ENCODE measurements around the gene NFASC. TPM values are rescaled to one million over a fixed set of nuclear protein-coding genes. Genes with fewer than 3 reads are reported as not detected.

Gene NFASC
- total RNA-seq, 1 experiment from 2014 or later: 3.1 TPM

- no peak for DNase-seq (ENCODE audit: low spot score)
Measured at GRCh38 chr1:205062895-205063294, 192.2 kb downstream of the NFASC start.

- DNase-seq (ENCODE audit: low spot score): no peak
Measured at GRCh38 chr1:205064301-205064700, 193.6 kb downstream of the NFASC start.

- DNase-seq (ENCODE audit: low spot score): no peak
Measured at GRCh38 chr1:205064741-205065316, 194.2 kb downstream of the NFASC start.

- DNase-seq (ENCODE audit: low spot score): no peak
Measured at GRCh38 chr1:205065666-205066065, 195.0 kb downstream of the NFASC start.

DNA sequence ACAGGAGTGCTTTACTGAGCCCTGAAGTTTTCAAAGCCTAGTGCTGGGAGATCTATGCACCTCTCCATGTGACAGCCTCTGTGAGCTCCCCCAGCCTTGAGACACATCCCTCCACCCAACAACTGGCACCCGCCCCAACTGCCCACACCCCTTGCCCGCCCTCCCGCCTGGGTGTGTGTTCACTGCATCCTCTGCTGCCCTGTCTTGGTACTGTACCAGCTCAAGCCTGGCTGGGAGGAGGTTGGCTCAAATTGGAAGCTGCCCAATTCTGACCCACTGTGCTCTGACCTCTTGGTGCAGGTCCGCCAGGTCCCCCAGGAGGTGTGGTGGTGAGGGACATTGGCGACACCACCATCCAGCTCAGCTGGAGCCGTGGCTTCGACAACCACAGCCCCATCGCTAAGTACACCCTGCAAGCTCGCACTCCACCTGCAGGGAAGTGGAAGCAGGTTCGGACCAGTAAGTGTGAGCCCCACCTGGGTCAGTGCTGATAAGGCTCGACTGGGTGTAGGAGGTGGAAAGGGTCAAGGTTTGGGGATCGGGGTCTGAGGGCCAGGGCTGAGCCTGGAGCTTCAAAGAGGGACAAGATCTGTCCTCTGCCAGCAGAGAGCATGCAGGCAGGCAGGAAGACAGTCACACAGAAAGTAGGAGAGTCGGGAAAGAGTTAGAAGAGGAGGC lies 195.6 kb downstream of the NFASC start:
- no peak for DNase-seq (ENCODE audit: low spot score)

DNA sequence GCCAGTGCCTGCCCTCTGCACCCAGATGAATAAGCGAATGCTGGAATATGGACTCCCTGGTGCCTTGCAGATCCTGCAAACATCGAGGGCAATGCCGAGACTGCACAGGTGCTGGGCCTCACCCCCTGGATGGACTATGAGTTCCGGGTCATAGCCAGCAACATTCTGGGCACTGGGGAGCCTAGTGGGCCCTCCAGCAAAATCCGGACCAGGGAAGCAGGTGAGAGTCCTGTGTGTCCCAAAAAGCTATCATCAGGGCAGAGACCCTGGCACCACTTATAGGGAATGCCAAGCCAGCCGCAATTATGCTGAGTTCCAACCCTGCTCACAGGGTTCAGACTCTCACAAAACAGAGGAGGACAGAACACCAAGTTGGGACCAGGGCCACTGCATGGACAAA lies 196.4 kb downstream of the NFASC start:
- no peak for DNase-seq (ENCODE audit: low spot score)

GRCh38 chr1:205068001-205068400 lies 197.3 kb downstream of the NFASC start:
- DNase-seq (ENCODE audit: low spot score): no peak

DNA sequence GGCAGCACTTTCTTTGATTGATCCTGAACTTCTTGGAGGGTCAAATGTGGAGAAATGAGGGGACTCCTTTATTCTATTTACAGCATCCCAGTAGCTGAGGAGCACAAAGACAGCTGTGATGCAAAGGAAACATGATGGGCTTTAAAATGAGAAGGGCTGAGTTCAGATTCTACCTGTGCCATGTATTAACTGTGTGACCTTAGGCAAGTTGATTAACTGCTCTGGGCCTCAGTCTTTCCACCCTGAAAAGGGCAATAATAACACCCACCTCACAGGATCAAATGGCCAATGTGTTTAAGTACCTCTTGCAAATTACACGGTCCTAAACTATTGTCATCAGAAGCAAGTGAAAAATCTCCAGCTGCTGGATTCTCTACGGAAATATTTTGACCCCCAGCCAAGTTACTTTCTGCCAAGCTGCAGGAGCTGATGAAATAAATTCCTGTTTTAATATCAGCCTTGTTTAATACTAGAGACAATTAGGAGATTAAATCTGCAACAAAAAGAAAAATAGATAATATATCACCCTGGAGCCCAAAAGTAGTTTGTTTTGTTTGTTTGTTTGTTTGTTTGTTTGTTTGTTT lies 197.9 kb downstream of the NFASC start:
- DNase-seq (ENCODE audit: low spot score): no peak

DNA sequence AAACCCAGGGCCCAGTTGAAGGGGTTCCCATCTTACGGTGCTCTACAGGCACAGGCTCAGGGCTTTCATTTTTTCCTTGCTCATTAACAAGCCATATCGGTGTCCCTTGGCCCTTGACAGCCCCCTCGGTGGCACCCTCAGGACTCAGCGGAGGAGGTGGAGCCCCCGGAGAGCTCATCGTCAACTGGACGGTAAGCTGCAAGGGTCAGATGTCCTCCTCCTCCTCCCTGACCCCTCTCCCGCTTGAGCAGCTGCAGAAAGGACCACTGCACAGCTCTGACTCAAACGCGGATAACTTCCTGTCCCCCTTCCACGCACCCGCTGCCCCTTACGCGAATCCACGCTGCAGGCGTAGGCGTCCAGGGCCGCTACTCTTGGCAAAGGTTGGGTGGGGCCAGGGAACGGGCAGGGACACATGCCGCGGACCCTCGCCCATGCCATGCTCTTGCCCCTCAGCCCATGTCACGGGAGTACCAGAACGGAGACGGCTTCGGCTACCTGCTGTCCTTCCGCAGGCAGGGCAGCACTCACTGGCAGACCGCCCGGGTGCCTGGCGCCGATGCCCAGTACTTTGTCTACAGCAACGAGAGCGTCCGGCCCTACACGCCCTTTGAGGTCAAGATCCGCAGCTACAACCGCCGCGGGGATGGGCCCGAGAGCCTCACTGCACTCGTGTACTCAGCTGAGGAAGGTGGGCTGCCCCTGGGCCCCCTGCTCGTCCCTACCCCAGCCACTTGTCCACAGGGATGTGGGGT lies 198.9 kb downstream of the NFASC start:
- DNase-seq (ENCODE audit: low spot score): no peak

DNA sequence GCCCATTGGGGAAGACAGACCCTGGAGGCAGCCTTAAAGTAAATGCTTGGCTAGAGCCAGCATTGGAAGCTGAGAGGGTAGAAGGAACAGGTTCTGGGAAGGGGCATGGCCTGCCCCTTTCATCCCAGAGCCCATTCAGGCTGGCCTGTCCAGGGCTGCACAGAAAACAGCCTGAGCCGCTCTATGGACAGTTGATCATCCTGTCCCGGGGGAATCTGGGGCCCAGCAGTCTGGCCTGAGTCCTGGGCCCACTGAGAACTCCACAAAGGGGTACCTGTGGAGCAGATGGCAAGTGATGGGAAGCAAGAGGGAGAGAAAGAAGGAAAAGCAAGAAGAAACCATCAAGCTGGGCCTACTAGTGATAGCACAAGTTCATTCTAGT lies 200.4 kb downstream of the NFASC start:
- no peak for DNase-seq (ENCODE audit: low spot score)

GRCh38 chr1:205071801-205072200 lies 201.1 kb downstream of the NFASC start:
- no peak for DNase-seq (ENCODE audit: low spot score)

DNA sequence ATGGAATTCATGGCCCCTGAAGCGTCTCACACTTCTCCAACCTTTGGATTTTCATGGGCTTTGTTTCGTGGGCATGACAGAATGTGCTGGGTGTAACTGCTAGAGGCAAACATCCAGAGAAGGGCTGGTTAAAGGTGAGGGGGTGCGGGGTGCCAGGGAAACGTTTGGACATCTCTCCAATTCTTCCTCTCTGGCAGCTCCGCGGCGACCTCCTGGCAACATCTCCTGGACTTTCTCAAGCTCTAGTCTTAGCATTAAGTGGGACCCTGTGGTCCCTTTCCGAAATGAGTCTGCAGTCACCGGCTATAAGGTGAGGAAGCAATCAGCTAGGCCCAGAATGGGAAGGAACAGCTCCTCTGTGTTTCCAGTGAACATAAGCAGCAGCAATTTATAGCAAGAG lies 201.6 kb downstream of the NFASC start:
- no peak for DNase-seq (ENCODE audit: low spot score)

Other genes with a start within 250 kb of the NFASC start
- 0.16 and 1.1 TPM in 2 replicates for gene LRRN2, start 185.1 kb upstream of the NFASC start, total RNA-seq (2014; rRNA removed; shearing (Covaris generic))
- 0.02 and 1.2 TPM in 2 replicates for gene CNTN2, start 172.3 kb downstream of the NFASC start, total RNA-seq (2014; rRNA removed; shearing (Covaris generic))
- 0.99 TPM in 1 of 2 replicates, not detected in the other for gene TMEM81, start 213.6 kb downstream of the NFASC start, total RNA-seq (2014; rRNA removed; shearing (Covaris generic))

Data from H4 (cell line).